ENCODE data around the gene RTP3.
"Not testable (repeated sequence)": the region's sequence is repeated elsewhere in the genome, so short reads cannot be mapped to it uniquely, and the experiment has no call there.

Gene RTP3

DNA sequence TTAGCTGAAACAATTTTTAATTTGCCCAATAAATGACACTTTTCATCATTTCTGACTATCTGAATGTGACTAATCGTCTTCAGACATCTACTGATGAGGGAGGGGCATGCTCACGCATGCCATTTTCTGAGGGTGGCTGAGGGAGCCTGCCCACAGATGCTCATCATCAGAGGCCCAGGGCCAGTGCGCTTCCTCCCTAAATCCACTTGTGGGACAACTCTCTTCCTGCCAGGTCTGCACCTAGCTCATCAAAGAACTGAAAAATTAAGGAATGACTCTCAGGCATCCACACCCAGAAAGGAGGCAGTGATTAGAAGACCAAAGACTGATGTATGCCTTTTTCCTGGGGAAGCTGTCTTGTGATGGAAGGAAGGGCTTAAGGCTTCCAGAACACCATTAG is 22.8 kb downstream of the RTP3 start:
- no peak for DNase-seq

DNA sequence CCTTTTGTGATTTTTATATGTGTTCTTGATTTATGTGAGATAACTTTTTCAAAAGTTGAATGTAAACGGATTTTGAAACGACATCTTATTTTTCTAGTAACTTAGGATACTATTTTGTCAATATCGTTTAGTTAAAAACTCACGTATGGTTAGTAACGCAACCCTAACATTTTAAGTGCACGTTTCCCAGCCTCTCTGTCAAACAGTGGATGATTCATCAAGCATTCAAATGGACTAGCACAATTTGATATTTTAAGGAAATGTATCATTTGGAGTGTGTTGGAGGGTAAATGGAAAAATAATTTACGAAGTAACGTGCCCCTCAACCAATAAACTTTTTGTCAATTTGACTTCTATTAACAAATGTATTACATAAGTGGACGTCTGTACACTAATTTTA is 23.3 kb downstream of the RTP3 start:
- DNase-seq: no peak

GRCh38 chr3:46522201-46522600 is 24.4 kb downstream of the RTP3 start:
- not testable (repeated sequence) for DNase-seq

GRCh38 chr3:46523556-46523955 is 25.8 kb downstream of the RTP3 start:
- no peak for DNase-seq

- no peak for DNase-seq
Measured at GRCh38 chr3:46524008-46524407, 26.2 kb downstream of the RTP3 start.

GRCh38 chr3:46524832-46525231 is 27.1 kb downstream of the RTP3 start:
- no peak for DNase-seq

DNA sequence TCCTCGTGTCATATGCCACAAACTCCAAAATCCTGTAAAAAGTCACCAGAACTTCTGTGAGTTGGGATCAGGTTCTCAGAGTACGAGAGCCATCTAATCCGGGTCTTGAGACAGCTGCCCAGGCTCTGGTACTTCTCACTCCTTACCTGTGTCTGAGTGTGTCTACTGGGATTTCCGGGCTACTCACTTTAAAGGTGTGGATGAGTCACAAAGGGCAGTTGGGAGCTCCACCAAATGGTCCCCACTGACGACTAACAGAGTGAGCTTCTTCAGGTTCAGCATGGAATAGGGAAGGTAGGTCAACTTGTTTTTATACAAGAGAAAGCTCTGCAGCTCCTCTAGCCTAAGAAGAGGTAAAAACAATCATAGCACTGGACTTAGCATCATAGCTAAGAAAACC is 29.5 kb downstream of the RTP3 start:
- no peak for DNase-seq

DNA sequence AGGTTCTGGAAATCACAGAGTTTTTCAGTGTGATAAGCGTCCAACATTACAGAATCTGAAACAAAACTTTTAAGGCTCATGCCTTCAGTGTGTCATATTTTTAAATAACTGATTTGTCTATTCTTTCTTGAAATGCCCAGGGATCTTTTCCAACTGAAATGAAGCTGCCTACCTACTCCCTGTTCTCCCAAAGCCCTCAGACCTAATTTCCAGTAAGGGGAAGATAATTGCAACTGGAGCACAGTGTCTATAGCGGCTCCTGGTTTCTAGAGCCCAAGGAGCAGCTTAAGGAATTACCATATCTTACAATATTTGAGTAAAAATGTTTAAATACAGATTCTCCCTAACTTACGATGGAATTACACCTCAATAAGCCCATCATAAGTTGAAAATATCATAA is 35.3 kb downstream of the RTP3 start:
- no peak for DNase-seq

- DNase-seq: no peak
Measured at GRCh38 chr3:46535746-46536145, 38.0 kb downstream of the RTP3 start.

GRCh38 chr3:46536758-46537157 is 39.0 kb downstream of the RTP3 start:
- DNase-seq: no peak

GRCh38 chr3:46537316-46537715 is 39.5 kb downstream of the RTP3 start:
- no peak for DNase-seq

GRCh38 chr3:46537779-46538178 is 40.0 kb downstream of the RTP3 start:
- DNase-seq: no peak

DNA sequence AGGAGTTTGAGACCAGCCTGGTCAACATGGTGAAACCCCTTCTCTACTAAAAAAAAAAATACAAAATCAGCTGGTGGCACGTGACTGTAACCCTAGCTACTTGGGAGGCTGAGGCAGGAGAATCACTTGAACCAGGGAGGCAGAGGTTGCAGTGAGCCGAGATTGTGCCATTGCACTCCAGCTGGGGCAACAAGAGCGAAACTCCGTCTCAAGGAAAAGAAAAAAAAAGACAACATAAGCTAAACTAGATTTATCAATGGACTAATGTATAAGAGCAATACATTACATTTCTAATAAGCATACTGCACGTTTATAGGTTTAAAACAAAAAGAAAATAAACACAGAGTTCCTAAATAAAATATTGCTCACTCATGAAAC is 40.6 kb downstream of the RTP3 start:
- not testable (repeated sequence) for DNase-seq

DNA sequence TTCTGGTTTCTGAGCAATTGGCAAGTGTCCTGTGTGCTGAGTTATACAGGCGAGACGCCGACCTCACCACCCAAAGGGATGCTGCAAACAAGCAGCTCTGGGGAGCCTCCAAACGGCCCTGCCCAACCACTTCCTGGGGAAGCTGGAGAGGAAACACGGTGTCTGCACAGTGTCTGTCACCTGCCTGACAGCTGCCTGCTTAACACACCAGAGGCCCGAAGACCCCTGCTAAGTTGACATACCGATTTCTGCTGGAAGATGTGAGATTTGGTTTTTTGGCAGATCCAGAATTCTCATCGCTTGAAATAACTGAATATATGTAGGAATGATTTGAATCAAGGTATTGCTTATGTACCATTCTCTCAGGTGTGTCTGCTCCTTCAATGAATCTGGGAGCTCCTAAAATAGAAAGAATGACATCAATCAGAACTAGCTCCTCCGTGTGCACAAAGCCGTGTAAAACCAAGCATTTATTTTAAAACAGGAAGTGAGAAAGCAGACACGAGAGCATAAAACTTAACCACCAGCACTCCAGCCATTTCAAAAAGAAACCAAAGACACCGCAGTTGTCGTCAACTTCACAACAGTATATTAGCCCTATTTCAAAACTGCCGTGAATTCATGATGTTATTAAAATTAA is 41.1 kb downstream of the RTP3 start:
- DNase-seq: no peak

- DNase-seq: no peak
Measured at GRCh38 chr3:46539443-46540005, 41.7 kb downstream of the RTP3 start.

GRCh38 chr3:46540550-46540949 is 42.8 kb downstream of the RTP3 start:
- DNase-seq: no peak

- no peak for DNase-seq
Measured at GRCh38 chr3:46541835-46542234, 44.1 kb downstream of the RTP3 start.

DNA sequence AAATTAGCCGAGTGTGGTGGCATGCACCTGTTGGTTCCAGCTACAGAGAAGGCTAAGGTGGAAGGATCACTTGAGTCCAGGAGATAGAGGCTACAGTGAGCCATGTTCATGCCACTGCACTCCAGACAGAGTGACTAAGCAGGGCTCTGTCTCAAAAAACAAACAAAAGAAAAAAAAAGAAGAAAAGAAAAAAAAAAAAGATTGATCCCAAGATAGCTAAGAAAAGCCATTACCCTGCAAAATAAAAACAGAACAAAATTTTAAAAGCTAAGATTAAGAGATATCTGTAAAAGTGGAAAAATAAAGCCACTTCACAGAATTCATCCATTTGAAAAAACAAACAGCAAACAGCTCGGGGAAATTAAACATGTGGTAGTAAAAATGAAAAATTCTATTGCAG is 44.6 kb downstream of the RTP3 start:
- DNase-seq: no peak

DNA sequence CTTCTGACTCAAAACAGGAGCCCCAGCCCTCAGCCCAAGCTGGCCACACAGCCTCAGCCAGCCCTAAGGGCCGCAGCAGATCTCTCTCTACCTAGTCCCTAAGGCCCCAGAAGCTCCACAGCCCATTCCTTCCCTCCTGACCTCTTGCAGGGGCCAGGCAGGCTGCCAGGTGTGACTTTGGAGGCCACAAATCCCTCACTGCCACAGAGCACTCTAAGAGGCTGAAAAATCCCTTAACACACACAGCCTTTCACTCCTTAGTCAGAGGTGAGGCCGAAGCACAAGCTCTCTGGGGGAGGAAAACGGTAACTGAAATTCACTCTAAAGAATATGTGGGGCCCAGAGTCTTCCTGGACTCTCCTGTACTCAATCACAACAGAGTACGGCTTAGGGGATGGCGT is 45.0 kb downstream of the RTP3 start:
- no peak for DNase-seq

DNA sequence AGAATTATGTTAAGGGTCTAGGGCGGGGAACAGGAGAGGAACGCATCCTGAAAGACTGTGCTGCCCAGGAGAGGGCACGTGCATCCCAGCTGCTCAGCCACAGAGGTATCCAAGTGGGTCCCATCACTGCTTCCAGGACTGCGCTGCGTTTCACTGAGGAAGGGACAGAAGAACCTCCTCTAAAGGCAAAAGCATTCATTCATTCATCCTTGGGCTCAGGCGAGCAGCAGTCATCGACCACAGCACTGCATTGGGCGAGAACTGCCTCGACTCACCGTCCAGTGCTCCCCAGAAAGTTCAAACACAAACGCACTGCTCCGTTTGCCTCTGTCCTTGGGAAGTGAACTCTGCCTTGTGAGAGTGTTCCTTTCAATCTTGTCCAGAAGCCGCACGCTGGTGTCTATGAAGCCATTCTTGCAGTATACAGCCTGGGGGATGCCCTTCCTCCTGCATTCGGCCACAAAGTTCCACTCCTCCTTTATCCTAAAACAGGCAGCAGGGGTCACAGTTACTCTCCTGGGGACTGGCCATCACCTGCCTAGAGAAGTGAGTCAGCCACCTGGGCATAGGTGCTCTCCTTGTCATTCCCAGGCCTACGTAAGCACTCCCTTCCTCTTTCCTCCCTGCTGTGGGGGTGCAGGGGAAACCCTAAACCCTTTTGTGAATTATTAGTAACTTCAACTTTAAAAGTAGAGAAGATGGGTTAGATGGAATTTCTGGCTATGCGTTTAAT is 47.2 kb downstream of the RTP3 start:
- no peak for DNase-seq

GRCh38 chr3:46545818-46546630 is 48.2 kb downstream of the RTP3 start:
- DNase-seq: no peak

DNA sequence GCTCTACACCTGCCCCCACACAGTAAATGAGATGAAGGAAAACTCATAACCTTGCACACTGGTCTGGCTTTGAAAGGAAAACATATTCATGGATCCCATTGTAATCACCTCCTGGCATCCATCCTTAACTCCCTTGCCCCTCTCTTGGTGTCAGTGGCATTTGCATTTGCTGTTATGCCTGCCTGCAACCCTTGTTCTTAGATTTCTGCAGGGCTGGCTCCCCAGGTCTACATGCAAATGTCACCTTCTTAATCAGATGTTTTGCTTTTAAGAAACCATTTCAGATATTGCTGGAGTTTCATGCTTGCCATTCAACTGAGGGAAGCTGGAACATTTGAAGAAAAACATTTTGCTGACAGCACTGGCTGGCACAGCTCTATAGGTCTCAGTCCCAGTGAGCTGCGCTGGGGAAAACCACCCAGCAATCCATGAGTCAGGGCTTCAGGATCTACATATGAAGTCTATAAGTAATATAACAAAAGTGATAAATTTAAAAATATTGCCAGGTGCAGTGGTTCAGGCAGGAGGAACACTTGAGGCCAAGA is 49.2 kb downstream of the RTP3 start:
- DNase-seq: no peak

DNA sequence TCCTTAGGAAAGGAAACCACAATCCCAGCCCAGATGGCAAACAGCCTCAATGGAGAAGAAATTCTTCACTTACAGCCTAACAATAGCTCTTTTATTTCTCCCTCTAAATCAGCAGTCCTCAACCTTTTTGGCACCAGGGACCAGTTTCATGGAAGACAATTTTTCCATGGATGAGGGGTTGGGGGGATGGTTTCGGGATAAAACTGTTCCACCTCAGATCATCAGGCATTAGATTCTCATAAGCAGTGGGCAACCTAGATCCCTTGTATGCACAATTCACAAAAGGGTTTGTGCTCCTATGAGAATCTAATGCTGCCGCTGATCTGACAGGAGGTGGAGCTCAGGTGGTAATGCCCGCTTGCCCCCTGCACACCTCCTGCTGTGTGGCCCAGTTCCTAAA is 50.8 kb downstream of the RTP3 start:
- DNase-seq: not testable (repeated sequence)
